Naive thymus-derived CD4-positive, alpha-beta T cell (primary cell): ENCODE results near the gene NXN. TPM values are rescaled to one million over a fixed set of nuclear protein-coding genes. Genes with fewer than 3 reads are reported as not detected.

ENCODE experiments used
- ATAC-seq: fragments of 150-1000 bp; cut with Tn5 transposase; 2 replicates; pipeline ENCODE4 v1.10.0; 2021; ENCODE audit warnings: mild to moderate bottlenecking, moderate library complexity
- CTCF ChIA-PET: fragments of 350-600 bp; sonication (Branson Sonifier 250); formaldehyde crosslinking; loops from one replicate; lab custom pipeline; 2021; ENCODE audit warnings: antibody characterized with exemption; lab: Charles Lee
- POLR2A ChIA-PET: fragments of 350-600 bp; sonication (Branson Sonifier 250); formaldehyde crosslinking; loops from one replicate; lab custom pipeline; 2021; ENCODE audit warnings: antibody characterized with exemption, inconsistent platforms; lab: Charles Lee
- DNase-seq, 9 donors: peaks; one replicate each; pipeline versions ENCODE4 v3.0.0 to v3.0.0-alpha.2; 2020 to 2022; ENCODE audit warnings: mixed read lengths in 1 of 9
- H3K27ac ChIP-seq: one replicate; pipeline ENCODE4 v1.7.0; 2013; ENCODE audit warnings: mild to moderate bottlenecking, low read depth, low read length, moderate library complexity
- H3K27me3 ChIP-seq, 2 donors: one replicate each; pipeline ENCODE4 v1.7.0; 2013; ENCODE audit warnings: low read length in 2 of 2, mild to moderate bottlenecking in 2 of 2, moderate library complexity in 2 of 2; ENCODE audit not compliant: control insufficient read depth in 2 of 2, insufficient read depth in 2 of 2
- H3K36me3 ChIP-seq, 3 experiments: 1 replicate in 2 of 3; 2 replicates in 1 of 3; pipeline ENCODE4 v1.7.0; 2013; ENCODE audit warnings: low read length in 3 of 3, mild to moderate bottlenecking in 3 of 3, moderate library complexity in 1 of 3; ENCODE audit not compliant: insufficient read depth in 3 of 3, control insufficient read depth in 2 of 3
- H3K4me1 ChIP-seq, 2 donors: one replicate each; pipeline ENCODE4 v1.7.0; 2013; ENCODE audit warnings: low read length in 2 of 2, mild to moderate bottlenecking in 2 of 2, moderate library complexity in 1 of 2; ENCODE audit not compliant: control insufficient read depth in 2 of 2, insufficient read depth in 2 of 2
- H3K4me3 ChIP-seq: 2 replicates; pipeline ENCODE4 v1.7.0; 2013; ENCODE audit warnings: mild to moderate bottlenecking, low read length
- H3K9me3 ChIP-seq, 3 experiments: 1 replicate in 2 of 3; 2 replicates in 1 of 3; pipeline ENCODE4 v1.7.0; 2013; ENCODE audit warnings: low read length in 3 of 3; ENCODE audit not compliant: control insufficient read depth in 2 of 3
- H3K27ac Mint-ChIP-seq, 9 donors: one replicate each; pipeline ENCODE4 v1.8.0; 2020 to 2022; ENCODE audit warnings: mixed read lengths in 9 of 9, mild to moderate bottlenecking in 8 of 9, moderate library complexity in 5 of 9, inconsistent platforms in 2 of 9
- H3K27me3 Mint-ChIP-seq, 5 donors: one replicate each; pipeline ENCODE4 v1.8.0; 2021 to 2022; ENCODE audit warnings: mixed read lengths in 5 of 5, mild to moderate bottlenecking in 1 of 5
- H3K36me3 Mint-ChIP-seq, 5 donors: one replicate each; pipeline ENCODE4 v1.8.0; 2020 to 2022; ENCODE audit warnings: mixed read lengths in 5 of 5, mild to moderate bottlenecking in 3 of 5, inconsistent platforms in 1 of 5
- H3K4me1 Mint-ChIP-seq, 7 donors: one replicate each; pipeline ENCODE4 v1.8.0; 2020 to 2022; ENCODE audit warnings: mixed read lengths in 7 of 7, mild to moderate bottlenecking in 3 of 7, inconsistent platforms in 1 of 7
- H3K4me3 Mint-ChIP-seq, 10 donors: one replicate each; pipeline ENCODE4 v1.8.0; 2020 to 2022; ENCODE audit warnings: mild to moderate bottlenecking in 10 of 10, mixed read lengths in 10 of 10, moderate library complexity in 6 of 10, inconsistent platforms in 2 of 10
- H3K9me3 Mint-ChIP-seq, 11 donors: one replicate each; pipeline ENCODE4 v1.8.0; 2020 to 2022; ENCODE audit warnings: mixed read lengths in 11 of 11, mild to moderate bottlenecking in 4 of 11, inconsistent platforms in 1 of 11, moderate library complexity in 1 of 11
- intact Hi-C, 2 donors: fragments of 100-400 bp; cut with micrococcal nuclease; formaldehyde crosslinking; loops; one replicate each; pipeline ENCODE4 v1.15.1; 2023
- polyA plus RNA-seq, 2 donors: library from polyadenylated mRNA; unstranded; fragments of 300-500 nt; fragmentation: Illumina TruSeq; gene quantifications; one replicate each; pipeline ENCODE4 v1.2.3, GENCODE V29; 2021
- total RNA-seq, 6 experiments: library from RNA in 5 of 6; stranded (reverse) in 5 of 6; gene quantifications; 1 replicate in 5 of 6; 2 replicates in 1 of 6; pipeline ENCODE4 v1.2.3 and lab custom pipeline; 2021 to 2026

The NXN gene
- total and polyA plus RNA-seq, 7 experiments from 2014 or later: 0.10 to 0.84 (median 0.30) TPM; not detected in 2

DNA sequence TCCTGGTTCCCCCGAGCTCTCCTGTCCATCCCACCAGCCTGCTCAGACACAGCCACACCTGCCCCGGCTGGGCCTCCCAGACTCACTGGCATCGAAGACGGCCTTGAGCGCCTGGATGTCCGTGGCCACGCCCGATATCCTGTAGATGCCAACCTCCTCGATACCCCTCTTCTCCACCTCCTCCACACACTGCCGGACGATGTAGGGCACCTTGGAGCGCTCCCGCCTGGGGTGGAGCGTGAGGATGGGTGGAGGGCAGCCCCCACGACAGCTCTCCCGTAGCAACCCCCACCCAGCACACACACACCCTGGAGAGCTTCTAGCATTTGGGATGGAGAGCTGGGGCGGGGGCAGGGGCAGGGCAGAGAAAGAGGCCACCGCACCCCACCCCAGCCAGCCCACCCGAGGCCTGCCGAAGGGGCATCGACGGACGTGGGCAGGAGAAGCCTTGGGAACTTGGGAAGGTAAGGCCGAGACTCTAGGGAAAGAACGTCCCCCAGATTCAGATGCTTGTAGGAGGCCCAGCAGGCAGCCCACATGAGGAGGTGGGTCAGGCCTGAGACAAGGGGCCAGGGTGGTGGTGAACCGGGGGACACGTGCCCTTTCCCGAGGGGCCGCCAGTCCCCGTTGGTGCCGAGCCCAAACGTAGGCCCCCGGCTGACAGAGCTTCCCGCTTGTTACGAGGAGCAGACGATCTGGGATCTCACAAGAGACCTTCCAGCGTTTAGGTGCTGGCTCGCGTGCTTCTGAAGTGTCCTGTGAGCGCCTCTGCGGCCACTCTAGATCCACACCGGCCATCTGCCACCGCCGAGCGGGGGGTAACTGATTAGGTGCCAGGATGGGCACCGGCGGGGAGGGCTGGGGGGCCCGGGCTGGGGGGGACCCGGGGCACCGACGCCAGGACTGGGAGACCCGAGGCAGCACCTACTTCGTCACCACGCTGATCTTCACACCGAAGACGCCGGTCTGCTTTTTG, 32.5 kb upstream of the NXN start:
- Histone ChIP-seq H3K4me1 (no peaks in the 10 kb centered on the region), H3K36me3 (peaks cover 0 to 67% (median 7%) of the 10 kb centered on the region in 3 experiments), H3K27me3 (no peaks in the 10 kb centered on the region), H3K4me3 (no peak overlapping the region), H3K9me3 (no peaks in the 10 kb centered on the region), H3K27ac (no peak overlapping the region)
- ChIA-PET CTCF (no interaction called here), POLR2A (interaction anchor here (0.5 kb wide), 1 partner anchor 13 kb away, joined by 3 read pairs; no protein-coding TSS in a partner anchor)
- H3K36me3 Mint-ChIP-seq: peaks cover 0 to 5% (median 0%) of the 10 kb centered on the region in 5 donors
- no peaks in the 10 kb centered on the region for H3K9me3 Mint-ChIP-seq
- no peak overlapping the region for H3K4me3 Mint-ChIP-seq
- peak; percentile 8 for ATAC-seq
- H3K27me3 Mint-ChIP-seq: no peaks in the 10 kb centered on the region
- intact Hi-C loops: no loop called here
- DNase-seq: no peak
- no peak overlapping the region for H3K27ac Mint-ChIP-seq
- no peaks in the 10 kb centered on the region for H3K4me1 Mint-ChIP-seq

DNA sequence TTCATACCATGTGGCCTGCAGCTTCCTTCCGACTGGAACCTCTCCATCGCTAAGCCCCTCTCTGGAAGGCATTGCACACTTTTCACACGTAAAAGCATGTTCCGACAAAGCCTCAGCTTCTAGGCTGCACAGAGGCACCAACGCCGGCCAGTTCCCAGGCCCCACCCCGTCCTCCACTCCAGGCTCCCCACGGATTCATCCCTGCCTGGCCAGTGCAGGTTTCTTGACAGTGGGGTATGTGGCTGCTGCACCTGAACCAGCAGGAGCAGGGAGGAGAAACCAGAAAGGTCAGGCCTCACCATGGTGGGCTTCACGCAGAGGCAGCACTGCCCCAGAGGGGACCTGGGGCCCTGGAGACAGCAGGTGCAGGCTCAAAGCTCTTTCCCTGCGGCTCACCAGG, 31.6 kb upstream of the NXN start:
- intact Hi-C loops: no loop called here
- H3K27ac Mint-ChIP-seq: no peak overlapping the region
- ATAC-seq (no peak), DNase-seq (no peak)
- peaks cover 0 to 73% (median 7%) of the 10 kb centered on the region in 3 experiments for H3K36me3 ChIP-seq
- H3K9me3 ChIP-seq: no peaks in the 10 kb centered on the region
- ChIA-PET CTCF (no interaction called here), POLR2A (no interaction called here)
- no peak overlapping the region for H3K4me3 ChIP-seq
- H3K36me3 Mint-ChIP-seq: peaks cover 0 to 5% (median 0%) of the 10 kb centered on the region in 5 donors
- no peak overlapping the region for H3K27ac ChIP-seq
- no peaks in the 10 kb centered on the region for H3K27me3 ChIP-seq
- H3K4me1 Mint-ChIP-seq: no peaks in the 10 kb centered on the region
- no peaks in the 10 kb centered on the region for H3K4me1 ChIP-seq
- no peaks in the 10 kb centered on the region for H3K9me3 Mint-ChIP-seq
- no peaks in the 10 kb centered on the region for H3K27me3 Mint-ChIP-seq
- no peak overlapping the region for H3K4me3 Mint-ChIP-seq

DNA sequence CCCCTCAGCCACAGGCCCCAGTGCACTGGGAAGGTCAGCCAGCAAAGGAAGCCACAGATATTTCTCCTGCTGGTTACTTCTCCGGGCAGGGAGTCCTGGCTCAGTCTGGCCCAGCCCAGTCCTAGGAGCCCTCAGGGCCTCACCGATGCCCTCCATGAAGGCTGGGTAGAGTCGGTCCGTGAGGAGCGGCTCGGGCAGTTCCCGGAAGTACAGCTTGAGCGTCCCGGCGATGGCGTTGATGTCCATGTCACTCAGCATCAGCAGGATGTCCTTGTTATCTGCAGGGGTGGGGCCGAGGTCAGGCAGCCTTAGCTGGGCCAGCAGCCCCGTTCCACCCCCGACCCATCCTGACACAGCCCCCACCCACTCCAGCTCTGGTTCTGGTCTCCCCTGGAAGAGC, 31.0 kb upstream of the NXN start:
- Histone ChIP-seq H3K27ac (no peak overlapping the region), H3K9me3 (no peaks in the 10 kb centered on the region), H3K4me1 (no peaks in the 10 kb centered on the region), H3K36me3 (peaks cover 0 to 79% (median 7%) of the 10 kb centered on the region in 3 experiments), H3K4me3 (no peak overlapping the region), H3K27me3 (no peaks in the 10 kb centered on the region)
- ATAC-seq: no peak
- H3K36me3 Mint-ChIP-seq: peaks cover 0 to 5% (median 0%) of the 10 kb centered on the region in 5 donors
- H3K4me1 Mint-ChIP-seq: peaks cover 0 to 5% (median 3%) of the 10 kb centered on the region in 7 donors
- intact Hi-C loops: no loop called here
- no peak overlapping the region for H3K27ac Mint-ChIP-seq
- no peak for DNase-seq
- H3K27me3 Mint-ChIP-seq: no peaks in the 10 kb centered on the region
- POLR2A ChIA-PET: no interaction called here
- H3K4me3 Mint-ChIP-seq: no peak overlapping the region
- H3K9me3 Mint-ChIP-seq: no peaks in the 10 kb centered on the region
- CTCF ChIA-PET: interaction anchor here (0.6 kb wide), 1 partner anchor 309 kb away, joined by 4 read pairs; no protein-coding TSS in a partner anchor

DNA sequence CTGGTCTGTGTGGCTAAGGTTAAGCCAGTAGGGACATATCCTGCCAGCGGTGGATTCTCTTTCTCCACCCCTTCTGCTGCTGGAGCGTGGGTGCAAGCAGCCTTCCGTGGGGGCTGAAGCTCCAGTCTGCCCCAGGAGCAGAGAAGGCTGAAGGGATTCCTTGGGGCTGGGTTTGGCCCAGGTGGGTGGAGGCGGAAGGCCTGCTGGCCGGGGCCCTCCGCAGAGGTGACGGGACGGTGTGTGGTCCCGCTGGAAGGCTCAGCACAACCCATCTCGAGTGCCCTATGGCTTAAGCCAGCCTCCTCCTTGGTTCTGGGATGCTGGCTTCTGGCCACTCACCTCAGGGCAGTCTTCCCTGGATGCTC, 30.5 kb upstream of the NXN start:
- Histone ChIP-seq H3K9me3 (no peaks in the 10 kb centered on the region), H3K4me1 (no peaks in the 10 kb centered on the region), H3K27me3 (no peaks in the 10 kb centered on the region), H3K27ac (no peak overlapping the region), H3K36me3 (peaks cover 0 to 83% (median 7%) of the 10 kb centered on the region in 3 experiments), H3K4me3 (no peak overlapping the region)
- Mint-ChIP-seq H3K27me3 (no peaks in the 10 kb centered on the region), H3K36me3 (peaks cover 0 to 5% (median 5%) of the 10 kb centered on the region in 5 donors), H3K27ac (no peak overlapping the region), H3K9me3 (no peaks in the 10 kb centered on the region), H3K4me1 (peaks cover 3 to 10% (median 8%) of the 10 kb centered on the region in 7 donors), H3K4me3 (no peak overlapping the region)
- CTCF ChIA-PET: no interaction called here
- POLR2A ChIA-PET: no interaction called here
- ATAC-seq (no peak), DNase-seq (no peak)
- intact Hi-C loops: no loop called here

DNA sequence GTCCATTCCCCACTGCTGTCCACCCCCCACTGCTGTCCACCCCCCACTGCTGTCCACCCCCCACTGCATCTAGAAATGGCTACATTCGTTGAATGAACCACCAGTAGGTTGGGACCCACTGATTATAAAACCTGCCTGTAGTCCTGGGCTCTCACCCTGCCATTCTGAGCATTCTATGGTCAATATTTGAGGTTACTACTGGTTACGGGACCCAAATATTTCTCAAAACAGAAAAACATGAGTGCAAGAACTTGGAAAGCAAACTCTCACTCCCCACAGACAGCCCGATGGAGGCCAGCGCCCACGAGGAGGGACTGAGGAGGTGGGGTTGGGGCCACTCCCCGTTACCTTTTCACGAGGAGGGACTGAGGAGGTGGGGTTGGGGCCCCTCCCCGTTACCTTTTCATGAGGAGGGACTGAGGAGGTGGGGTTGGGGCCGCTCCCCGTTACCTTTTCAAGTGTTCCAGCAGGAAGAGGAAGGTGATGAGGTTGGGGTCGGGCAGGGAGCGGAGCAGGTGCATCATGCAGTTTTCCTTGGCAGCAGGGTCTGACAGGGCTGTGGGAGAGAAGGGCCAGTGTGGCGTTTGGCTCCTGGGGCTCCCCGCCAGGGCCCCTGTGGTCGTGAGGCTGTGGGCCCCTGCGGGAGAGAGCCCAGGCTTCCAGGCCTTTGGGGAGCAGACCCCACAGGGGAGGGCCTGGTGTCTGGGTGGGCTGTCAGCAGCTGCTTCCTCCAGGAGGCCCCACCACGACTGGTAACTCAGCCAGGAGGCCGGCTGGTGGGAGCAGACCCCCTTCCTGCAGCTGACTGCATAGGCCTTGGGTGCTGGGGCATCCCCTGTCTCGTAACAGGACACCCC, 29.9 kb upstream of the NXN start:
- DNase-seq (no peak), ATAC-seq (no peak)
- Histone ChIP-seq H3K4me3 (no peak overlapping the region), H3K27me3 (no peaks in the 10 kb centered on the region), H3K4me1 (no peaks in the 10 kb centered on the region), H3K9me3 (no peaks in the 10 kb centered on the region), H3K27ac (no peak overlapping the region), H3K36me3 (peaks cover 0 to 89% (median 13%) of the 10 kb centered on the region in 3 experiments)
- peaks cover 0 to 5% (median 5%) of the 10 kb centered on the region in 5 donors for H3K36me3 Mint-ChIP-seq
- peaks cover 6 to 13% (median 10%) of the 10 kb centered on the region in 7 donors for H3K4me1 Mint-ChIP-seq
- H3K4me3 Mint-ChIP-seq: no peak overlapping the region
- CTCF ChIA-PET: no interaction called here
- intact Hi-C loops: no loop called here
- POLR2A ChIA-PET: interaction anchor here (0.6 kb wide), 1 partner anchor 106 kb away, joined by 5 read pairs; no protein-coding TSS in a partner anchor
- H3K27me3 Mint-ChIP-seq: no peaks in the 10 kb centered on the region
- no peak overlapping the region for H3K27ac Mint-ChIP-seq
- no peaks in the 10 kb centered on the region for H3K9me3 Mint-ChIP-seq

DNA sequence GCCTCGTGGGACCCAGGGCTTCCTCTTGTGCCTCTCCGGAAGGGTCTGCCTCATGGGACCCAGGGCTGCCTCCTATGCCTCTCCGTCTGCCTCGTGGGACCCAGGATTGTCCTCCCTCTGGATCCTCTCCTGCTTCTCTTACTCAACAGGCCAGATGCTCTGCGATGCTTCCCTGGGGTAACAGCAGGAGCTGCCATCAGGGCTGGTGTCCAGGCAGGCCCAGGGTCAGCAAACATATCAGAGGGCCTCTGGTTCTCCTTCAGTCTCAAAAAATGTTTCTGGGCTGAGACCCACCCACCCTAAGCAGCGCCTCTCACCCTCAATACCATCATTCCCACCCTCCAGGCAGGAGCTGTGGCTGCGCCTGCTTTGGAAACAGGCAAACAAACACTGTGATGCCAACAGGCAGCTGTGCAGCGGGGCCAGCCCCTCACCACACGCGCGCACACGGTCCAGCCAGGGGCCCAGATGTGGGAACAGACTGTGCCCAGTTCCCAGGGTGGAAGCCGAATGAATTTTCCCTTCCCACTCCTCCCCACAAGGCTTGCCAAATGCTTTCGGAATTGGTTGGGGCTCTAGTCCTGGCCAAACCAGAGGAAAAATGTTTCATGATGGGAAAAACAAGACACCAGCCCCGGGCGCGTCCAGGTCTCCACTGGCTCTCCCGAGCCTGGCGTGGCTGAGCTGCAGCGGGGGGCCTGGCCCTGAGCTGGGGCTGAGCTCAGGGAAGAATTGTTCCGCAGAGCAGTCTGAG, 28.6 kb upstream of the NXN start:
- H3K27ac ChIP-seq: no peak overlapping the region
- no peaks in the 10 kb centered on the region for H3K9me3 ChIP-seq
- H3K9me3 Mint-ChIP-seq: no peaks in the 10 kb centered on the region
- H3K27ac Mint-ChIP-seq: peak overlapping the region in 1 of 9 donors; percentile 43
- peaks cover 6 to 13% (median 10%) of the 10 kb centered on the region in 7 donors for H3K4me1 Mint-ChIP-seq
- no peak overlapping the region for H3K4me3 Mint-ChIP-seq
- ATAC-seq (no peak), DNase-seq (no peak)
- H3K36me3 ChIP-seq: peaks cover 0 to 97% (median 13%) of the 10 kb centered on the region in 3 experiments
- CTCF ChIA-PET: no interaction called here
- H3K36me3 Mint-ChIP-seq: peaks cover 0 to 5% (median 5%) of the 10 kb centered on the region in 5 donors
- intact Hi-C loops: no loop called here
- no peak overlapping the region for H3K4me3 ChIP-seq
- no peaks in the 10 kb centered on the region for H3K27me3 Mint-ChIP-seq
- POLR2A ChIA-PET: interaction anchor here (0.7 to 2.1 kb wide), 2 partner anchors 11 to 226 kb away, joined by 4 to 8 read pairs; partner anchors contain the start of genes MRM3 and TIMM22
- no peaks in the 10 kb centered on the region for H3K4me1 ChIP-seq
- H3K27me3 ChIP-seq: no peaks in the 10 kb centered on the region
